ENCODE measurements around the gene SCUBE2. TPM values are rescaled to one million over a fixed set of nuclear protein-coding genes. Genes with fewer than 3 reads are reported as not detected.

The SCUBE2 gene
- total and polyA plus RNA-seq, 3 donors from 2014 or later = 3.5 to 10.5 (median 5.0) TPM

DNA sequence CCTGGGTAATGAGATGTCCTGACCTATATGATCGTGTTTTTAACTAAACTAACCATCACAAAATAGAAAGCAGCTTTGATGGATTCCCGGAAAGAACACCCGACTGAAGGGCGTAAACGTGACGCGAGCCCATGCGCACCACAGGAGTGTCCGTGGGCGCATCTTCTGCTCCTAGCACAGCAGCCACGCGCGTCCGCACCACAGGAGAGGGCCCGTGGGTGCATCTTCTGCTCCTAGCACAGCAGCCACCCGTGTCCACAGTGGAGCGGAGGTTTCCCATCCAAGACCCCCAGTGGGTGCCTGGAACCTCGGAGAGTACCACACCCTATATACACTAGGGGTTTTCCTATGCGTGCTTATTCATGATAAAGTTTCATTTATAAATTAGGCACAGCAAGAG is 51.5 kb downstream of the SCUBE2 start:
- 91 to 95% methylated on average over 19 of the region's 19 CpGs for WGBS, 2 donors
- Histone ChIP-seq H3K36me3 (ENCODE audit: low read depth, missing control alignments) (no peaks in the 10 kb centered on the region), H3K27me3 (no peaks in the 10 kb centered on the region), H3K4me1 (no peaks in the 10 kb centered on the region), H3K4me3 (no peak overlapping the region), H3K9me3 (no peaks in the 10 kb centered on the region), H3K27ac (no peak overlapping the region)
- TF ChIP-seq, protein P1, sequence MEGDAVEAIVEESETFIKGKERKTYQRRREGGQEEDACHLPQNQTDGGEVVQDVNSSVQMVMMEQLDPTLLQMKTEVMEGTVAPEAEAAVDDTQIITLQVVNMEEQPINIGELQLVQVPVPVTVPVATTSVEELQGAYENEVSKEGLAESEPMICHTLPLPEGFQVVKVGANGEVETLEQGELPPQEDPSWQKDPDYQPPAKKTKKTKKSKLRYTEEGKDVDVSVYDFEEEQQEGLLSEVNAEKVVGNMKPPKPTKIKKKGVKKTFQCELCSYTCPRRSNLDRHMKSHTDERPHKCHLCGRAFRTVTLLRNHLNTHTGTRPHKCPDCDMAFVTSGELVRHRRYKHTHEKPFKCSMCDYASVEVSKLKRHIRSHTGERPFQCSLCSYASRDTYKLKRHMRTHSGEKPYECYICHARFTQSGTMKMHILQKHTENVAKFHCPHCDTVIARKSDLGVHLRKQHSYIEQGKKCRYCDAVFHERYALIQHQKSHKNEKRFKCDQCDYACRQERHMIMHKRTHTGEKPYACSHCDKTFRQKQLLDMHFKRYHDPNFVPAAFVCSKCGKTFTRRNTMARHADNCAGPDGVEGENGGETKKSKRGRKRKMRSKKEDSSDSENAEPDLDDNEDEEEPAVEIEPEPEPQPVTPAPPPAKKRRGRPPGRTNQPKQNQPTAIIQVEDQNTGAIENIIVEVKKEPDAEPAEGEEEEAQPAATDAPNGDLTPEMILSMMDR (IDR thresholded peaks at IDR 0.05) = no peak
- no peak for TF ChIP-seq POLR2A (IDR thresholded peaks at IDR 0.05)
- intact Hi-C loops (cut with DNase I; ENCODE audit: low total_unique reads) = loop anchor here (10.0 kb wide), 1 partner anchor 45 kb away; no protein-coding TSS in a partner anchor
- no peak for DNase-seq

DNA sequence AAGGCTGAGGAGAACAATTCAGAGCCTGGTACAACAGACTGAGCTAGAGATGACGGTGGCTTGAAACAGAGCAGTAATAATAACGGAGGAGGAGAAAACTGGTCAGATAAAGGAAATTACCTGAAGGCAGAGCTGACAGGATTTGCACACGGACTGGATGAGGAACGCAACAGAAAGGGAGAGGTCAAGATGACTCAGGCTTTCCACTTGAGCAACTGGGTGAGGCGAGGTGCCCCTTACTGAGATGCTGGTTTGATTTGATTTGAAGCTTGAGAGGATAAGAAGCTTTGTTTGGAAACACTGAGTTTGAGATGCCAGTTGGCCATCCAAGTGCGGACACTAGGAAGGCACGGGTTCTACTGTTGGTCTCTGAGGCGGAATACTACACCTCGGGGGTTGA is 52.2 kb downstream of the SCUBE2 start:
- intact Hi-C loops (cut with DNase I; ENCODE audit: low total_unique reads) = loop anchor here (10.0 kb wide), 1 partner anchor 46 kb away; no protein-coding TSS in a partner anchor
- Histone ChIP-seq H3K36me3 (ENCODE audit: low read depth, missing control alignments) (no peaks in the 10 kb centered on the region), H3K4me1 (no peaks in the 10 kb centered on the region), H3K4me3 (no peak overlapping the region), H3K27ac (no peak overlapping the region), H3K9me3 (no peaks in the 10 kb centered on the region), H3K27me3 (no peaks in the 10 kb centered on the region)
- TF ChIP-seq POLR2A (IDR thresholded peaks at IDR 0.05) = no peak
- TF ChIP-seq, protein P1 (IDR thresholded peaks at IDR 0.05) = no peak
- no peak for DNase-seq
- WGBS, 2 donors = 89 to 92% methylated on average over 9 of the region's 9 CpGs

DNA sequence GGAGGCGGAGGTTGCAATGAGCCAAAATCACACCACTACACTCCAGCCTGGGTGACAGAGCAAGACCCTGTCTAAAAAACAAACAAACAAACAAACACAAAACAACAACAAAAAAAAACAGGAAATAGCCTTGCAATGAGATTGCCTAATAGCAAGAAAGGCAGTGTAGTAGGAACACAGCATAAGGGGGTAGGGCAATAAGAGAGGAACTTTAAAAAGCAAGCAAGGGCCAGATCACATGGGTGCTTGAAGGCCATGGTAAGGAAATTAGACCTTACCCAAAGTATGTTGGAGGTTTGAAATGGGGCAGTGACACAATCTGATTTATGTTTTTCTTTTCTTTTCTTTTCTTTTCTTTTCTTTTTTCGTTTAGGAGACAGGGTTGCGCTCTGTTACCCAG is 52.9 kb downstream of the SCUBE2 start:
- WGBS, 2 donors = 94 to 96% methylated on average over 3 of the region's 3 CpGs
- Histone ChIP-seq H3K36me3 (ENCODE audit: low read depth, missing control alignments) (no peaks in the 10 kb centered on the region), H3K27ac (no peak overlapping the region), H3K4me3 (no peak overlapping the region), H3K9me3 (no peaks in the 10 kb centered on the region), H3K4me1 (no peaks in the 10 kb centered on the region), H3K27me3 (no peaks in the 10 kb centered on the region)
- intact Hi-C loops (cut with DNase I; ENCODE audit: low total_unique reads) = loop anchor here (10.0 kb wide), 1 partner anchor 46 kb away; no protein-coding TSS in a partner anchor
- no peak for DNase-seq
- no peak for TF ChIP-seq POLR2A (IDR thresholded peaks at IDR 0.05)
- TF ChIP-seq, protein P1 (IDR thresholded peaks at IDR 0.05) = no peak

DNA sequence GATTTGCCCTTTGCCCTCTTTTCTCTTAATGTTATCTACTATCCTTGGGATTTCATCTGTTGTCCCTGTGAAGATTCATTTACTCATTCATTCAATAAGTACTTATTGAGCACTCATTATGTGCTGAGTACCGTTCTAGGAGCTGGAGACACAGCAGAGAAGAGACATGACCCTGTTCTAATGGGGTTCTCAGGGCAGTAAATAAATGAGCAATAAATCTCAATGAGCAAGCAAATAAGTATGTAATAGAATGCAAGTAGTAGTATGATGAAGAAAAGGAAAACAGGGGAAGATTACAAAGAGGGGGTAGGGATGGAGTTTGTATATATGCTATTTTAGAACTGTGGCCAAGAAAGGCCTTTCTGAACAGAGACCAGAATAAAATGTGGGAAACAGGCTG is 53.4 kb downstream of the SCUBE2 start:
- Histone ChIP-seq H3K36me3 (ENCODE audit: low read depth, missing control alignments) (no peaks in the 10 kb centered on the region), H3K4me1 (no peaks in the 10 kb centered on the region), H3K27ac (no peak overlapping the region), H3K27me3 (no peaks in the 10 kb centered on the region), H3K9me3 (no peaks in the 10 kb centered on the region), H3K4me3 (no peak overlapping the region)
- TF ChIP-seq, protein P1 (IDR thresholded peaks at IDR 0.05) = no peak
- TF ChIP-seq POLR2A (IDR thresholded peaks at IDR 0.05) = no peak
- intact Hi-C loops (cut with DNase I; ENCODE audit: low total_unique reads) = loop anchor here (10.0 kb wide), 1 partner anchor 47 kb away; no protein-coding TSS in a partner anchor
- 68 to 80% methylated on average over 1 of the region's 1 CpG for WGBS, 2 donors
- DNase-seq = no peak

Measured in testis (tissue), 3 donors.